KOPT-K1 (cell line): Measurements from ENCODE around the gene FCN3.
A peak's percentile ranks its signal among the peaks of the same experiment; 100 is the strongest.

Experiments used
- H3K27ac ChIP-seq: fragments of 200-600 bp; sonication (generic); 2 replicates; pipeline ENCODE4 v1.5.1; 2016; ENCODE audit warnings: antibody characterized with exemption, mild to moderate bottlenecking, low read depth, low read length; ENCODE audit not compliant: poor library complexity, severe bottlenecking
- H3K36me3 ChIP-seq: fragments of 200-600 bp; sonication (generic); 2 replicates; pipeline ENCODE4 v1.5.1; 2017; ENCODE audit warnings: antibody characterized with exemption, mild to moderate bottlenecking, low read length, moderate library complexity; ENCODE audit not compliant: insufficient read depth
- H3K9me3 ChIP-seq: fragments of 200-600 bp; sonication (generic); 2 replicates; pipeline ENCODE4 v1.5.1; 2017; ENCODE audit warnings: antibody characterized with exemption, low read length, mild to moderate bottlenecking; ENCODE audit not compliant: insufficient read depth, poor library complexity, severe bottlenecking

The FCN3 gene

GRCh38 chr1:27348861-27349783 is 25.5 kb downstream of the FCN3 start:
- Histone ChIP-seq H3K9me3 (no peaks in the 10 kb centered on the region), H3K27ac (no peak overlapping the region), H3K36me3 (peaks cover 21% of the 10 kb centered on the region; the same call in 1 of the 2 replicates)

- Histone ChIP-seq H3K27ac (no peak overlapping the region), H3K36me3 (peaks cover 15% of the 10 kb centered on the region; the same call in 1 of the 2 replicates), H3K9me3 (no peaks in the 10 kb centered on the region)
Measured at GRCh38 chr1:27346991-27347624, 27.5 kb downstream of the FCN3 start.

- Histone ChIP-seq H3K9me3 (no peaks in the 10 kb centered on the region), H3K27ac (no peak overlapping the region), H3K36me3 (peaks cover 15% of the 10 kb centered on the region; the same call in 1 of the 2 replicates)
Measured at GRCh38 chr1:27346357-27346756, 28.3 kb downstream of the FCN3 start.

GRCh38 chr1:27345272-27345671 is 29.4 kb downstream of the FCN3 start:
- Histone ChIP-seq H3K27ac (no peak overlapping the region), H3K36me3 (peaks cover 15% of the 10 kb centered on the region; the same call in 1 of the 2 replicates), H3K9me3 (no peaks in the 10 kb centered on the region)

GRCh38 chr1:27343639-27344025 is 31.0 kb downstream of the FCN3 start:
- Histone ChIP-seq H3K36me3 (peaks cover 19% of the 10 kb centered on the region; the same call in 1 of the 2 replicates), H3K9me3 (no peaks in the 10 kb centered on the region), H3K27ac (peak overlapping the region; percentile 86)

- peaks cover 22% of the 10 kb centered on the region; the same call in 1 of the 2 replicates for H3K36me3 ChIP-seq
- peak overlapping the region; percentile 86 for H3K27ac ChIP-seq
Measured at GRCh38 chr1:27342778-27343638, 31.6 kb downstream of the FCN3 start.

GRCh38 chr1:27342391-27342777 is 32.2 kb downstream of the FCN3 start:
- Histone ChIP-seq H3K36me3 (peaks cover 22% of the 10 kb centered on the region; the same call in 1 of the 2 replicates), H3K9me3 (no peaks in the 10 kb centered on the region), H3K27ac (peak overlapping the region; percentile 86)

More at GRCh38 chr1:27342778-27343638, 31.6 kb downstream of the FCN3 start:
- no peaks in the 10 kb centered on the region for H3K9me3 ChIP-seq

GRCh38 chr1:27341525-27342252 is 32.9 kb downstream of the FCN3 start, which contains the start of gene SYTL1:
Gene SYTL1, plus strand, starts transcription at chr1:27342022. Its CDS starts 3,313 bp downstream, at chr1:27345335.
- peak within 1 kb of the TSS; percentile 86 for H3K27ac ChIP-seq
- no peaks in the 10 kb centered on the region for H3K9me3 ChIP-seq
- H3K36me3 ChIP-seq = peaks cover 24% of the 10 kb centered on the region; the same call in 1 of the 2 replicates

GRCh38 chr1:27339213-27339612 is 35.4 kb downstream of the FCN3 start:
- Histone ChIP-seq H3K9me3 (no peaks in the 10 kb centered on the region), H3K36me3 (peaks cover 34% of the 10 kb centered on the region), H3K27ac (peak overlapping the region; percentile 1)

- Histone ChIP-seq H3K27ac (no peak overlapping the region), H3K36me3 (peaks cover 38% of the 10 kb centered on the region), H3K9me3 (no peaks in the 10 kb centered on the region)
Measured at GRCh38 chr1:27338751-27339150, 35.9 kb downstream of the FCN3 start.

GRCh38 chr1:27336756-27337155 is 37.9 kb downstream of the FCN3 start:
- peaks cover 58% of the 10 kb centered on the region for H3K36me3 ChIP-seq
- H3K9me3 ChIP-seq = no peaks in the 10 kb centered on the region
- H3K27ac ChIP-seq = no peak overlapping the region

- H3K27ac ChIP-seq = no peak overlapping the region
- no peaks in the 10 kb centered on the region for H3K9me3 ChIP-seq
- H3K36me3 ChIP-seq = peaks cover 68% of the 10 kb centered on the region
Measured at GRCh38 chr1:27335506-27336422, 38.9 kb downstream of the FCN3 start.

- Histone ChIP-seq H3K36me3 (peaks cover 82% of the 10 kb centered on the region), H3K9me3 (no peaks in the 10 kb centered on the region), H3K27ac (no peak overlapping the region)
Measured at GRCh38 chr1:27333717-27334279, 40.8 kb downstream of the FCN3 start.
